SIG-M5 (cell line): ENCODE measurements around the gene SLC7A1.

Experiments used
- DNase-seq: peaks from one replicate; lab custom pipeline; 2025; lab: John Stamatoyannopoulos, UW

Gene SLC7A1

DNA sequence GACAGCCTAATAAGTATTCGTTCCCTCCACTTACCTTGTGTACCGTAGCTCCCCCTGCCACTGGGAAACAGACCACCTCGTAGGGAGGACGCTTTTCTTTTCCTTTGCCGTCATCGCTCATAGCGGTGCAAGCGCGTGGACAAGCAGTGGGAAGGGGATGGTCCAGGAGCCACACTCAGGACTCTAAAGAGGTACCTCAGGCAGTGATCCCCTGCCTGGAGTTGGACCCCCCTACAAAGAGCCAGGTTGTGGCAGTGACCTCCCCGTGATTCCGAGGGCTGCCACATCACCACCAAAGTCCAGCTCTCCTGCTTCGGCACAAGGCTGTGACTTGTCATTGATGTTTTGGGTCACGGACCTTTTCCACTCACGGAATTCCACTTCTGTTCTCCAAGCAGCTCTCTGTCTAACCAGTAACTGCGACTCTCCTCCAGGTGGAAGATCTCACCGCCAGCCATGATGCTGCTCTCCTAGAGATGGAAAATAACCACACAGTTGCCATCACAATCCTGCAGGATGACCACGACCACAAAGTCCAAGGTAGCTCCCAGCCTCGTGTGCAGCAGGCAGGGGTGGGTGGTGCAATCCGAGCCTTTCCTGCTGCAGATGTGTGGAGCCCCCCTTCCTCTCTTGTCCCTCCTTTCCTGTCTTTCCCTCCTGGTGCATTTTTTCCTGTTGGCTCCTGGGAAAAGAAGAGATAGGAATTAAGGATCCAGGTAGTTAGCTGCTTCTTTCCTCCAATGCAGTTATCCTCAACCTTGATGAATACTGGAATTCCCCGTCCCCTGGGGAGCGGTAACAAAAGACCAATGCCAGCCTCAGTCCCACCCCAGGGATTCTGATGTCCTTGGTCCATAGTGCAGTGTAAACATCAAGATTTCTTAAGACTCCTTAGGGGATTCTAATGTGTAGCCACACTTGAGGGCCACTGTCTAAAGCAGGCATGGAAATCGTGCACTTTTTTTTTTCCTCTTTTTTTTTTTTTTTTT, 107.7 kb downstream of the SLC7A1 start:
- no peak for DNase-seq

DNA sequence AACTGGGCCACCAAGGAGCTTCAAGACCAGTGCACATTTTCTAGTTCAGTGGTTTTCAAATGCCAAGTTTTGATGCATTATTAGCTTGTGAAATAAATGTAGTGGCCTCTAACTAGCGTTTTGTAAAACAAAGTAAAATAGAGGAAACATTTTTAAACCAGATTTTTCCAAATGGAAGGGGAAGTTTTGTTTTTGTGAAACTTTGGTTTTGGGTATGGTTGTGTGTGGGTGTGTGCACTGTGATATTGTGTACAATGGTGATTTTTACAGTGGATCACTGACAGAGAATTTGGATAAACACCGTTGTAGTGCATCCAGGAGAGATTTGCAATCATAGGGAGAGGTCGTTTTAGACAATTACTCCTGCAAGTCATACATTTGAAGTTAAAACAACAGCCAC, 108.9 kb downstream of the SLC7A1 start:
- no peak for DNase-seq

DNA sequence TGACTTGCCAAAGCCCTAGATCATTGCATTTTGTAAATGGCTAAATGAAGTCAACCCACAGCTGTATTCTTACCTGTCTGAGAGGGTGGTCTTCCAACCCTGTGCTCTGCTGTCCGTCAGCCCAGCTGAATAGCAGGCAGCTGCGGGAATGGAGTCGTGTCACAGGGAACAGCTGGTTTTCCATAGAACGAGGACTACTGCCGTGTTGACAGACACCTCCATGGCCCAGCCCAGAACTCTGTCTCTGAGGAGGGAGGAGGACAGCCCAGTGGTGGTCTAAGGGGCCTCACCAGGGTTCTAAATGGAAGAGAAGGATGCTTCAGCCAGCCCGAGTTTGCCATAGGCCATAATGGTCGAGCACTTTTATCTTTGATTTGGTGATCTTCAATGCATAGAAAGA, 110.7 kb downstream of the SLC7A1 start:
- DNase-seq, result no peak

DNA sequence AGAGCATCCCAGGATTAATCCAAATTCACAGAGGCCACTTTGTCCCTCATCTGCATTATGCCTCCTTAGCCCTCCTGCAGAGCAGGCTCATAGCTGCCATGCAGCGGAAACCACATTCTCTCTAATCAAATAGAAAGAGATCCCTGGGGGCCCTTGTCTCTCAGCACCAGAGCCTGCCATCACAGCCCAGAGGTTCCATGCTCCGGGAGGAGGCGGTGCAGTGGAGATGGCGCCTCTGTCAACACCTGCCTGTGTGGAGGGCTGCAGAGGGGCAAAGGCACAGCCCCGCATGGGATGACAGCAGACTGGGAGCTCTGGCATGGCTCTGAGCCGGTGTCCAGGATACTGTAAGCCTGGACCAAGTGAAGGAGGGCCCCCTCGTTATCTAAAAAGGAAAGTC, 111.3 kb downstream of the SLC7A1 start:
- DNase-seq, result no peak

DNA sequence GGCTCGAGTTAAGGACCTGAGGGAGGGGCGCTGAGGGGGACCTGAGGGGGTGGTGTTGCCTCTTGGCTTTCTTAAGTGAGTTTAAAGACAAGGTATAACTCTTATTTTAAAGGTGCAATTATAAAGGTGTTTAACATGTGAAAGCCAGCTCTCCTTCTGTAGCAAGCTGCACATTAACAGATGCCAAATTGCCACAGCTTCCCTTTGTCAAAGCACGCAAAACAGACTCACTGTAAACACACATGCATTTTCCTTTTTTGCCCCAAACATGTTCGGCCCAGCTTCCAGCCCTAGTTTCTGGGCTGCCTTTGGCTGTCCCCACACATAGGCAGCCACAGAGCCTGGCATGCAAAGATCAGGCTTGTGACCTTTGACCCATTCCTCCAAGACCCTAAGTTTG, 111.9 kb downstream of the SLC7A1 start:
- DNase-seq, result no peak

DNA sequence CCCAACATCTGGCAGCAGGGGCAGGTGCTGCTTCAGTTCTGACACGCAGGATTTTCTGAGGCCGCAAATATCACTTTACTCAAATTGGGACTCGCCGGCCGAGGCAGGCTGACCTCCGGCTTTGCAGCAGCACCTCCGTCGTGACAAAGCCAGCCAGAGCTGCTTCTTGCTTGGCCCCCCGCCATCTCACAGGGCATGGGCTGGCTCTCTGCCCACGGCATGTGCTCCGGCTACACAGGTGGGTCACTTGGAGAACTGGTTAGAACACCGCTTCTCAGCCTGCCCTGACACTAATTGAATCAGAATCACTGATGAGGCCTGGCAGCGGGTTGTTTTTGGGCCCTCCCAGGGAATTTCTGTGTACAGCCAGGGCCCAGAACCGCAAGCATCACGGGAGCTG, 112.3 kb downstream of the SLC7A1 start:
- DNase-seq, result no peak

DNA sequence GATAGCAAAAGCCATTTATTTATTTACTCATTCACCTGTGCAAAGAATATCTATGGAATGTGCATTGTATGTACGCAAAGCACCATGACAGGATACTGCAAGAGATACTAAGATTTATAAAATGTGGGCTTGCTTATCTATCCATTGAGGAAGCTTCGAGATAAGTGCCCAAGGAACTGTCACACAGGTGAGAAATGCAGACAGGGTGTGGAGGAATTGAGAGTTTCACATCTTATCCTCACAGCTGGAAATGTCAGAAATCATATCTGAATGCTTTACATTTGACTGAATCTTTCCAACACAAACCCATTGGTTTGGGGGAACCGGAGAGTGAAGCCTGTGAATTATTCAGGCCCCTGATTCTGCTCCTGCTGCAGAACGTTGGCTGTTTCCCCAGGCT, 113.0 kb downstream of the SLC7A1 start:
- DNase-seq, result no peak

DNA sequence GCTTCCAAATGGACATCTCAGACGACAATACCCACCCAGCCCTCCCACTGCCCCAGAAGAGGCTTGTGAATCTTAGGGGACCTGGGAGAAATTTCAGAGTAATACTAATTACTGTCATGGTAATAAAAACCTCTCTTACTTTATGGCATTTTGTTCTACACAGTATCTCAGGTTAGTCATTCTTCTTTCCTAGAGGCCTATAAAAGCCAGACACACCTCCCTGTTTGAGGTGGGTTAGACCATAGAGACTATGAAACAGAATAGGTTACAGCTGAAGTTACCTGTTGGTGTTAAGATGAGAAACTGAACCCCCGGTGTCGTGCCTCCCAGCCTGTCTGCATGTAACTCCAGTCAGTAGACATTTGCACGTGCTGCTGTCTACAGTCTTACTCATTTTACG, 113.9 kb downstream of the SLC7A1 start:
- DNase-seq, result no peak

DNA sequence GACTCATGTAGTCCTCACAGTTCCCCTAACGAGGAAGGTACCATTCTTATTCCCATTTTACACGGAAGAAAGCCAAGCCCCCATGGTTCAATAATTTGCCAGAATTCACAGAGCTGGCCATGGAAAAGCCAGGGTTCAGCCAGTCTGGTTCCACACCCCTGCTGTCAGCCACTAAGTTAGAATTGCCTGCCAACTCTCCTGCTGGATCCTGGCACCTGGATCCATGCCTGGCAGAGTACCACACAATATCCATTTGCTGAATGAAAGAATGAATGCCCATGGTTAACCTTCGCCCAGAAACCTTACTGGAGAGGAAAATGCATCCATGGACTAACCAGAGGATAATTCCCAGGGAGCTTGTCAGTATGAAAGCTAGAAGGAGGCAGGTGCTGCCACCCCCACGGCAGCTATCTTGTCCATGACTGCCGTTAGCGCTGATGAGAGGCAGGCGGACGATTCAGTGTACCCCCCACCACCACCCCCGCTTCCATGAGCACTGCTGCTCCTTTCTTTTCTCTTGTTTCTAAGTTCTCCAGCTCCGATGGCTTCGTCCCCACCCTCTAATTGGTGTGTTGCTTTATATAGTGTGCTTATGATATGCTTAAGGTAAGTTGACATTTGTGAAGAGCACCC, 114.5 kb downstream of the SLC7A1 start:
- DNase-seq, result no peak

DNA sequence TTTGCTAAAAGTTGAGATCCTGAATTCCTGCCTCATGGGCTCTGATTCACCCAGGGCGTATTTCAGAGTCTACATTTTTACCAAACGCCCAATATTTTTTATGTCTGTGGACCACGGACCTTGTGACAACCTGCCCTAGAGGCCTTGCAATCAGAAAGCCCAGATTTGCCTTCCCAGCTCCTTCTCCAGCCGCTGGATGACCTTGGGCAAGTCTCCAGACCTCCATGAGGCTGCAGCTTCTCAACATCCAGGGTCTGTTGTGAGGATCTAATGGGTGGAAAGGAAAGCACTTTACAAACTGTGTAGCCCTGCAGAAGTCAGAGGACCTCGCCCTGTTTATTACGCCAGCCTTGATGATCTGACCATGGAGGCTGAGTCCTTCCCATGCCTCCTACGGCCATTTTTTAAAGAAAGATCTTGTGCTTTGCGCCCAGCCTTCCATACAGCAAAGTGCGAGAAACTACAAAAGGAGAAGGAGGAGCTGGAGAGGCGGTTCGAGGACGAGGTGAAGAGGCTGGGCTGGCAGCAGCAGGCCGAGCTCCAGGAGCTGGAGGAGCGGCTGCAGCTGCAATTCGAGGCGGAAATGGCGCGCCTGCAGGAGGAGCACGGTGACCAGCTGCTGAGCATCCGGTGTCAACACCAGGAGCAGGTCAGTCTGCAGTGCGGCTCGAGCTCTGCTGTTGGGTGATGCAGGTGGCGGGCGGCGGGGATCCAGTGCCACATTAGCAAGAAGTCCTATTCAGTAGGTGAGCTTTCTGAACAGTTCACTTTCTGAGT, 115.6 kb downstream of the SLC7A1 start:
- no peak for DNase-seq

DNA sequence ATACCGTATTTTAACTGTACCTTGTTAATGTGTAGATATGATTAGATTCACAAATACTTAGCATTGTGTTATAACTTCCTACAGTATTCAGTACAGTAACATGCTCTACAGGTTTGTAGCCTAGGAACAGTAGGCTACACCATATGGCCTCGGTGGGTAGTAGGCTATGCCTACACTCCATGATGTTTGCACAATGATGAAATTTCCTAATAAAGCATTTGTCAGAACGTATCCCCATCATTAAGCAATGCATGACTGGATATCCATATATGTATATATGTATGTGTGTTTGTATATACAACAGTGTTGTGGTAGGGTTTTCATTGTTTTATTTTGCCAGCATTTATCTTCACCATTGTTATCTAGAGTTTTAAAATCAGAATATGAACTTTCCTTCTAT, 119.4 kb downstream of the SLC7A1 start:
- no peak for DNase-seq

DNA sequence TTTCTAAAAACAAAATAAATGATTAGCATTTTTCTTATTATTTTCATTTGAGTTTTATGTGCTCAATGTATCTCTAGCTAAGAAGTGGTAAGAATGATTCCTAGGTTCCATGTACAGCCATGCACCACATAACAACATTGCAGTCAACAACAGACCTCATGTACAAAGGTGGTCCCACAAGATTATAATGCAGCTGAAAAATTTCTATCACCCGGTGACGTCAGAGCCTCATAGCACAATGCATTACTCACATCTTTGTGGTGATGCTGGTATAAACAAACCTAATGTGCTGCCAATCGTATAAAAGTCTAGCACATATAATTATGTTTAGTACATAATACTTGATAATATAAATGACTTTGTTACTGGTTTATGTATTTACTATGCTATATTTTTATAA, 120.5 kb downstream of the SLC7A1 start:
- DNase-seq, result no peak

DNA sequence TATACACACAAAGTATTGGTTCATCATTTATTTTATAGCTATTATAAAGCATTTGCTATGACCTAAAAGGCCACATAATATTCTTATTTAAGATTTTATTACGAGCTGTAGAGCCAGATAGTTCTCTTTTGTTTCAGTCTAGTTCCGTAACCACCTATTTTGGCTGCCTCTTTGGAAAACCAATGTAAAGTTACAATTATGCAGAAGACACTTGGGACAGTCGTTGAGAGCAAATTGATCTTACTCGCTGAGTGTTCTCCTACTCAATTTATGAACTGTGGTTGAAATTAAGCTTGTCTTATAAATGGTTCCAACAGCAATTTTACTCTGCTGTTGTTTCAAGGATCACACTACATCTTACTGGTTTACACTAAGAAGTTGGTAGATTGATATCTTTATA, 122.3 kb downstream of the SLC7A1 start:
- DNase-seq, result no peak

DNA sequence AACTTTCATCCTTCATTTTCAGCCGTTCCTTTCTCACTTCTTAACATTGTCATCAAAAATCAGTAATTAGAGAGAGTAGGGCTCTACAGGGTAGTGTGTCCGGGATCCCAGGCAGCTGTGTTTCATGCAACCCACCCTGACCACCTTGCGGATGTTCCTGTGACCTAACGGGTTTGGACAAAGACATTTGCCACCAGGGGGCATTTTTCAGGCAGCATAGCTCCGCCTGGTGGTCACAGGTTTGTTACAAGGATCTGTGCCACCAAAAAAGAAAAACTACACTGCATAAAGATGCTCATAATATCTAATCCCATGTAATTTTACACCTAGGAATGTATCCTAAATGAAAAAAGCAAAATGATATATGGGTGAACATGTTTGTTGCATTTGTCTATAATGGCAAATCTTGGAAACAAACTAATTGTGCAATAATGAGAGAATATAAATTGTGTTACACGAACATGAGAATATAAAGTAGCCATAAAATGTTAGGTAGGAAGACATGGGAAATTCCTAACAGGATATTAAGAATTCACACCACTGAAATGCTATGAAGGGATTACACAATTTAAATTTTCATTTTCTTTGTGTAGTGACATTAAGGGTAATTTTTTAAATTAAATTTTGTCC, 123.0 kb downstream of the SLC7A1 start:
- no peak for DNase-seq

DNA sequence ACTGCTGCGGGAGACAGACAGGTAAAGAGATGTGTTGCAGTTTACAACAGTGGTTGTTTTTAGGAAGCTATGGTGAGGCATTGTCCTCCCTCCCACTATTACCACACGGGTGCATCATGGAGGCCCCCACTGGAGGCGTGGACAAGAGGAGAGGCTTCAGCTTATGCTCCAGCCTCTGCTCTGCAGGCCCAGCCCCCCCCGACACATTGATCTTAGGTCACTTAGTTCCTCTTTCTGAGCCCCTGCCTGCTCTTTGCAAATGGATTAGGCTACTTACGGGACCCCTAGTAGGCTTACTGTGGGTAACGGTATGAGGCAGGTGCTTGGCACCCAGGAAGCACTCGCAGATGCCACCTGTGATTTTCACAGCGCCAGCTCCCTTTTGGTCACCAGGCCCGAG, 123.9 kb downstream of the SLC7A1 start:
- no peak for DNase-seq

DNA sequence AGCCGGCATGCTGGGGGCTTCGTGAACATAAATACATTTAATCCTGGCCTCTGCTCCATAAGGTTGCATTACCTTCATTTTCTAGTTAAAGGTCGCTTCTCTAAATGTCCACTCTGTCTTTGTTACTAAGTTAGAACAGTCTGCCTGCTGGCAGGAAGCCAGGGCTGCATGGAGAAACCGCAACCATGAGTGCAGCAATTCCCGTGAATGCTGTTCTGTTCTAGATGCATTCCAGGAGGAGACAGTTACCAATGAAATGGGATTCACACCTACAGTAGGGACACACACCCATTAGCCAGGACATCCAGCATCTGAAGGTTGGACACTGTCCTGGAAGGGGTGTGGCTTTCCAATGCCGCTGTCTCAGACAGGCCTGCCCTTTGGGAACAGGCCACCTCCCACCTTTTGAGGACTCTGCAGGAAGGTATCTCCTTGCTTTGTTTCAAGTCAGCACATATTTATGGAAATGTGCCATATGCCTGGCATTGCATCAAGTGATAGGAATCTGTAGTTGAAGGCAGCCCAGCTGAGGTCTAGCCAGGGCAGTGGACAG, 129.7 kb downstream of the SLC7A1 start:
- no peak for DNase-seq

DNA sequence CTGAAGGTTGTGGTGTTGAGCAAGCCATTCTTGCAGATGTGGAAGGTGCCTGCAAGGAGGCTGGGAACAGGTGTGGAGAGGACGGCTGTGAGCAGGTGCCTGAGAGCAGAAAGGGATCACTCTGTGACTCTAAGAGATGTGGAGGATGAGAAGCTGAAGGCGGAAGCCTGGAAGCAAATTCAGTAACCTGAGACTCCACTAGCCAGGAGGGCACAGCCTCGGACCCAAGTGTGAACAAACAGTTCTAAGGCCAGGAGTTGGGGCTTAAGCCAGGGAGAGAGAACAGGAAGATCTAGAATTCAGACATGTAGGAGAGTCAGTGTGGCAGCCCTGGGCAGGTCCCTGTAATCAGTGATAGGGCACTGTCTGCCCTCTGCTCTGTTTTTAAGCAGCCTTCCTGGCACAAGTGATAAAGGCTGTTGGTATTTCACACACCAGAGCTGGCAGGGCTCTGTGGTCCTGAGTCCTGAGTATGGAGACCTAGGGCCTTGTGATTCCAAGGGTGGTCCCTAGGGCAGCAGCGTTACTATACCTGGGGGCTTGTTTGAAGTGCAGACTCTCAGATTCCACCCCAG, 131.3 kb downstream of the SLC7A1 start:
- DNase-seq, result no peak

DNA sequence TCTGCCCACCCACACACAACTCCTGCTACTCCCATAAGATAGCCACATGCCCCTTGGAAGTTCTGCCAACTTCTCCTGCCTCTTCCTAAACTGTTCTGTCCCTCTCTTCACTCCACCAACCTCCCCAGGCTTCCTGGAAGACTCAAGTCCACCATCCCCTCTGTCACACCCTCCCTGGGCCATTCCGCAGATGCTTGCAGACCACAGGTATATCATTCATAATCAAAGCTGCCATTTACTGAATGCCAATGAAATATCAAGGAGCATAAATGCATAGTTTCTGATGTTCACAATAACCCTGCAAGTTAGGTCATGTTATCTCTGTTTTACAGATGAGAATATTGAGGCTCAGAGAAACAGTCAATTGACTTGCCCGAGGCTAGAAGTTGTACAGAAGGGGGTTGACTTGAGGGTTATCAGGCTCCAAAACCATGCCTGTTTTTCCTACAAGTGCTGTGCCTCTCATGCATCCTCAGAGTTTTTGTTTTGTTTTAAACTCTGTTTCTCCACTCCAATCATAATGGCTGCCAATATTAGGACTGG, 135.6 kb downstream of the SLC7A1 start:
- DNase-seq, result no peak
